HG02943 (cell line): ENCODE results near the gene MEGF6.
"Not testable (repeated sequence)": the region's sequence is repeated elsewhere in the genome, so short reads cannot be mapped to it uniquely, and the experiment has no call there.

Experiments
- ATAC-seq: cut with Tn5 transposase; IDR thresholded peaks from one replicate; pipeline ENCODE4 v1.9.1; 2021; ENCODE audit warnings: mild to moderate bottlenecking, low read depth, moderate library complexity; ENCODE audit not compliant: unreplicated experiment

The MEGF6 gene

GRCh38 chr1:3596663-3597598 is 14.4 kb downstream of the MEGF6 start:
- no peak for ATAC-seq

GRCh38 chr1:3595949-3596348 is 15.4 kb downstream of the MEGF6 start:
- no peak for ATAC-seq

- no peak for ATAC-seq
Measured at GRCh38 chr1:3594706-3595377, 16.5 kb downstream of the MEGF6 start.

GRCh38 chr1:3593745-3594144 is 17.6 kb downstream of the MEGF6 start:
- ATAC-seq: no peak

- no peak for ATAC-seq
Measured at GRCh38 chr1:3593334-3593733, 18.0 kb downstream of the MEGF6 start.

GRCh38 chr1:3590951-3591865 is 20.1 kb downstream of the MEGF6 start:
- ATAC-seq: no peak

GRCh38 chr1:3590139-3590763 is 21.1 kb downstream of the MEGF6 start:
- no peak for ATAC-seq

- no peak for ATAC-seq
Measured at GRCh38 chr1:3588395-3588794, 22.9 kb downstream of the MEGF6 start.

- no peak for ATAC-seq
Measured at GRCh38 chr1:3586986-3587759, 24.1 kb downstream of the MEGF6 start.

- ATAC-seq: no peak
Measured at GRCh38 chr1:3585940-3586568, 25.3 kb downstream of the MEGF6 start.

GRCh38 chr1:3585353-3585868 is 25.9 kb downstream of the MEGF6 start:
- ATAC-seq: not testable (repeated sequence)

- ATAC-seq: no peak
Measured at GRCh38 chr1:3584915-3585314, 26.4 kb downstream of the MEGF6 start.

- ATAC-seq: not testable (repeated sequence)
Measured at GRCh38 chr1:3583751-3584150, 27.6 kb downstream of the MEGF6 start.

GRCh38 chr1:3581296-3582036 is 29.8 kb downstream of the MEGF6 start:
- ATAC-seq: no peak

- no peak for ATAC-seq
Measured at GRCh38 chr1:3580231-3580630, 31.1 kb downstream of the MEGF6 start.

- no peak for ATAC-seq
Measured at GRCh38 chr1:3579626-3580025, 31.7 kb downstream of the MEGF6 start.

GRCh38 chr1:3578906-3579305 is 32.4 kb downstream of the MEGF6 start:
- ATAC-seq: no peak

- no peak for ATAC-seq
Measured at GRCh38 chr1:3578433-3578805, 32.9 kb downstream of the MEGF6 start.
